GM20000 (cell line): ENCODE results near the gene UBN1.

Experiments used
- DNase-seq: peaks from one replicate; pipeline ENCODE4 v3.0.0; 2012; ENCODE audit warnings: low spot score
- CTCF ChIP-seq: IDR thresholded peaks from 2 replicates; pipeline ENCODE4 v1.5.1; 2012; ENCODE audit warnings: mild to moderate bottlenecking, control low read depth; ENCODE audit errors: extremely low read depth, missing control alignments

UBN1 gene

GRCh38 chr16:4886151-4886550 lies 38.9 kb downstream of the UBN1 start:
- DNase-seq: no peak
- no peak for TF ChIP-seq CTCF

GRCh38 chr16:4888428-4889135 lies 41.3 kb downstream of the UBN1 start:
- no peak for TF ChIP-seq CTCF
- DNase-seq: no peak

- no peak for DNase-seq
- no peak for TF ChIP-seq CTCF
These were observed 42.7 kb downstream of the UBN1 start for GRCh38 chr16:4890026-4890425.

- TF ChIP-seq CTCF: no peak
- DNase-seq: no peak
These were observed 43.4 kb downstream of the UBN1 start for GRCh38 chr16:4890686-4891085.

- no peak for TF ChIP-seq CTCF
- DNase-seq: no peak
These were observed 44.0 kb downstream of the UBN1 start for GRCh38 chr16:4891097-4891885.

GRCh38 chr16:4891886-4892216 lies 44.6 kb downstream of the UBN1 start:
- no peak for TF ChIP-seq CTCF
- no peak for DNase-seq

GRCh38 chr16:4892361-4893102 lies 45.3 kb downstream of the UBN1 start:
- no peak for DNase-seq

More at GRCh38 chr16:4892361-4893102, 45.3 kb downstream of the UBN1 start:
- no peak for TF ChIP-seq CTCF
